CD4-positive, CD25-positive, alpha-beta regulatory T cell (primary cell): ENCODE measurements around the gene FOXN3. TPM values are rescaled to one million over a fixed set of nuclear protein-coding genes. Genes with fewer than 3 reads are reported as not detected.
"Not testable (repeated sequence)": the region's sequence is repeated elsewhere in the genome, so short reads cannot be mapped to it uniquely, and the experiment has no call there.

Experiments
- ATAC-seq, 2 donors: fragments of 150-1000 bp; cut with Tn5 transposase; one replicate each; pipeline ENCODE4 v1.10.0; 2021; ENCODE audit warnings: low read depth in 2 of 2, moderate number of reproducible peaks in 2 of 2, moderate library complexity in 1 of 2
- DNase-seq, 3 donors: peaks; one replicate each; pipeline versions ENCODE4 v3.0.0 to v3.0.0-alpha.2; 2012 to 2022; ENCODE audit warnings: mixed read lengths in 1 of 3
- H3K27ac ChIP-seq: one replicate; pipeline ENCODE4 v1.7.0; 2013; ENCODE audit warnings: mild to moderate bottlenecking, low read length; ENCODE audit not compliant: insufficient read depth, poor library complexity, severe bottlenecking
- H3K27me3 ChIP-seq: one replicate; pipeline ENCODE4 v1.7.0; 2013; ENCODE audit warnings: low read length; ENCODE audit not compliant: control insufficient read depth, insufficient read depth
- H3K36me3 ChIP-seq: one replicate; pipeline ENCODE4 v1.7.0; 2013; ENCODE audit warnings: mild to moderate bottlenecking, low read length, moderate library complexity; ENCODE audit not compliant: control insufficient read depth, insufficient read depth
- H3K4me1 ChIP-seq: 2 replicates; pipeline ENCODE4 v1.7.0; 2013; ENCODE audit warnings: mild to moderate bottlenecking, low read length; ENCODE audit not compliant: insufficient read depth, control insufficient read depth, poor library complexity, severe bottlenecking
- H3K4me3 ChIP-seq: one replicate; pipeline ENCODE4 v1.7.0; 2013; ENCODE audit warnings: low read depth, mild to moderate bottlenecking, low read length, moderate library complexity
- H3K9me3 ChIP-seq, 2 experiments: 1 replicate in 1 of 2; 2 replicates in 1 of 2; pipeline ENCODE4 v1.7.0; 2013; ENCODE audit warnings: low read length in 2 of 2, mild to moderate bottlenecking in 1 of 2, moderate library complexity in 1 of 2; ENCODE audit not compliant: control insufficient read depth in 2 of 2
- H3K27ac Mint-ChIP-seq, 3 donors: one replicate each; pipeline ENCODE4 v1.8.0; 2020 to 2022; ENCODE audit warnings: mild to moderate bottlenecking in 3 of 3, mixed read lengths in 3 of 3, moderate library complexity in 2 of 3
- H3K27me3 Mint-ChIP-seq: one replicate; pipeline ENCODE4 v1.8.0; 2022; ENCODE audit warnings: mild to moderate bottlenecking, mixed read lengths
- H3K36me3 Mint-ChIP-seq: one replicate; pipeline ENCODE4 v1.8.0; 2020; ENCODE audit warnings: mixed read lengths
- H3K4me1 Mint-ChIP-seq, 4 donors: one replicate each; pipeline ENCODE4 v1.8.0; 2020 to 2022; ENCODE audit warnings: mixed read lengths in 4 of 4, mild to moderate bottlenecking in 1 of 4
- H3K4me3 Mint-ChIP-seq, 4 donors: one replicate each; pipeline ENCODE4 v1.8.0; 2020 to 2022; ENCODE audit warnings: mild to moderate bottlenecking in 4 of 4, mixed read lengths in 4 of 4, moderate library complexity in 3 of 4
- H3K9me3 Mint-ChIP-seq, 7 donors: one replicate each; pipeline ENCODE4 v1.8.0; 2020 to 2022; ENCODE audit warnings: mixed read lengths in 7 of 7, mild to moderate bottlenecking in 3 of 7, moderate library complexity in 2 of 7
- polyA plus RNA-seq, 4 donors: library from polyadenylated mRNA; unstranded; fragments of 300-500 nt; fragmentation: Illumina TruSeq; gene quantifications; one replicate each; pipeline ENCODE4 v1.2.3, GENCODE V29; 2021
- total RNA-seq: library from RNA; stranded (reverse); gene quantifications from one replicate; pipeline ENCODE4 v1.2.3, GENCODE V29; 2022

Gene FOXN3
- total and polyA plus RNA-seq, 5 donors from 2014 or later: 108 to 203 (median 111) TPM

- peak overlapping the region in 2 of 3 donors; percentile 74 to 82 for H3K27ac Mint-ChIP-seq
- H3K36me3 ChIP-seq: peaks cover 8% of the 10 kb centered on the region
- H3K4me3 ChIP-seq: no peak overlapping the region
- H3K4me3 Mint-ChIP-seq: no peak overlapping the region
- no peaks in the 10 kb centered on the region for H3K4me1 ChIP-seq
- no peaks in the 10 kb centered on the region for H3K27me3 ChIP-seq
- peaks cover 41% of the 10 kb centered on the region for H3K36me3 Mint-ChIP-seq
- DNase-seq (no peak), ATAC-seq (no peak)
- H3K9me3 Mint-ChIP-seq: peaks cover 0 to 6% (median 0%) of the 10 kb centered on the region in 7 donors
- H3K9me3 ChIP-seq: no peaks in the 10 kb centered on the region
- H3K27ac ChIP-seq: no peak overlapping the region
- peaks cover 9 to 73% (median 37%) of the 10 kb centered on the region in 4 donors for H3K4me1 Mint-ChIP-seq
- H3K27me3 Mint-ChIP-seq: no peaks in the 10 kb centered on the region
These were observed 214.4 kb downstream of the FOXN3 start for GRCh38 chr14:89202413-89203190.

GRCh38 chr14:89201645-89202044, 215.4 kb downstream of the FOXN3 start:
- H3K4me1 Mint-ChIP-seq: peaks cover 13 to 73% (median 44%) of the 10 kb centered on the region in 4 donors
- no peaks in the 10 kb centered on the region for H3K27me3 Mint-ChIP-seq
- peaks cover 10% of the 10 kb centered on the region for H3K36me3 ChIP-seq
- peak overlapping the region; percentile 62 to 81 (median 64) for H3K27ac Mint-ChIP-seq
- H3K27me3 ChIP-seq: no peaks in the 10 kb centered on the region
- H3K9me3 ChIP-seq: no peaks in the 10 kb centered on the region
- DNase-seq (no peak), ATAC-seq (no peak)
- H3K27ac ChIP-seq: no peak overlapping the region
- peaks cover 43% of the 10 kb centered on the region for H3K36me3 Mint-ChIP-seq
- H3K4me3 Mint-ChIP-seq: no peak overlapping the region
- H3K4me3 ChIP-seq: no peak overlapping the region
- H3K4me1 ChIP-seq: no peaks in the 10 kb centered on the region
- H3K9me3 Mint-ChIP-seq: peaks cover 0 to 9% (median 0%) of the 10 kb centered on the region in 7 donors

- H3K27ac ChIP-seq, H3K27me3 Mint-ChIP-seq, H3K9me3 Mint-ChIP-seq, H3K4me3 ChIP-seq, H3K36me3 ChIP-seq, DNase-seq, ATAC-seq, H3K4me1 ChIP-seq, H3K9me3 ChIP-seq, H3K27me3 ChIP-seq, H3K4me3 Mint-ChIP-seq: not testable (repeated sequence)
- H3K36me3 Mint-ChIP-seq: peaks cover 43% of the 10 kb centered on the region
- peaks cover 8 to 71% (median 46%) of the 10 kb centered on the region in 4 donors for H3K4me1 Mint-ChIP-seq
- H3K27ac Mint-ChIP-seq: peak overlapping the region in 1 of 3 donors; percentile 45
These were observed 217.7 kb downstream of the FOXN3 start for GRCh38 chr14:89199357-89199756.

- Mint-ChIP-seq H3K4me1 (peaks cover 8 to 66% (median 45%) of the 10 kb centered on the region in 4 donors), H3K4me3 (no peak overlapping the region), H3K36me3 (peaks cover 49% of the 10 kb centered on the region), H3K27me3 (no peaks in the 10 kb centered on the region), H3K9me3 (peaks cover 0 to 9% (median 2%) of the 10 kb centered on the region in 7 donors), H3K27ac (peak overlapping the region in 1 of 3 donors; percentile 45)
- Histone ChIP-seq H3K27me3 (no peaks in the 10 kb centered on the region), H3K4me1 (peaks cover 3% of the 10 kb centered on the region), H3K9me3 (no peaks in the 10 kb centered on the region), H3K36me3 (peaks cover 5% of the 10 kb centered on the region), H3K27ac (no peak overlapping the region), H3K4me3 (no peak overlapping the region)
- DNase-seq (no peak), ATAC-seq (no peak)
These were observed 218.3 kb downstream of the FOXN3 start for GRCh38 chr14:89198544-89199329.

- no peaks in the 10 kb centered on the region for H3K9me3 ChIP-seq
- Mint-ChIP-seq H3K4me3 (no peak overlapping the region), H3K36me3 (peaks cover 49% of the 10 kb centered on the region), H3K4me1 (peaks cover 6 to 62% (median 42%) of the 10 kb centered on the region in 4 donors), H3K27me3 (no peaks in the 10 kb centered on the region), H3K27ac (no peak overlapping the region), H3K9me3 (peaks cover 0 to 9% (median 2%) of the 10 kb centered on the region in 7 donors)
- peaks cover 5% of the 10 kb centered on the region for H3K36me3 ChIP-seq
- no peak overlapping the region for H3K27ac ChIP-seq
- no peak overlapping the region for H3K4me3 ChIP-seq
- ATAC-seq: no peak
- peaks cover 3% of the 10 kb centered on the region for H3K4me1 ChIP-seq
- no peak for DNase-seq
- no peaks in the 10 kb centered on the region for H3K27me3 ChIP-seq
These were observed 219.4 kb downstream of the FOXN3 start for GRCh38 chr14:89197623-89198022.

- H3K4me1 ChIP-seq: peaks cover 3% of the 10 kb centered on the region
- no peak overlapping the region for H3K27ac ChIP-seq
- H3K27me3 Mint-ChIP-seq: no peaks in the 10 kb centered on the region
- H3K9me3 Mint-ChIP-seq: peaks cover 0 to 9% (median 2%) of the 10 kb centered on the region in 7 donors
- DNase-seq (no peak), ATAC-seq (no peak)
- H3K9me3 ChIP-seq: no peaks in the 10 kb centered on the region
- peaks cover 5% of the 10 kb centered on the region for H3K36me3 ChIP-seq
- peaks cover 4 to 51% (median 36%) of the 10 kb centered on the region in 4 donors for H3K4me1 Mint-ChIP-seq
- H3K4me3 ChIP-seq: no peak overlapping the region
- H3K27ac Mint-ChIP-seq: peak overlapping the region in 1 of 3 donors; percentile 71
- H3K4me3 Mint-ChIP-seq: no peak overlapping the region
- no peaks in the 10 kb centered on the region for H3K27me3 ChIP-seq
- H3K36me3 Mint-ChIP-seq: peaks cover 43% of the 10 kb centered on the region
These were observed 220.5 kb downstream of the FOXN3 start for GRCh38 chr14:89196545-89196944.

- Histone ChIP-seq H3K4me3 (no peak overlapping the region), H3K36me3 (peaks cover 15% of the 10 kb centered on the region), H3K9me3 (no peaks in the 10 kb centered on the region), H3K27me3 (no peaks in the 10 kb centered on the region), H3K27ac (no peak overlapping the region), H3K4me1 (peaks cover 3% of the 10 kb centered on the region)
- ATAC-seq: no peak
- H3K4me1 Mint-ChIP-seq: peaks cover 4 to 39% (median 32%) of the 10 kb centered on the region in 4 donors
- no peak overlapping the region for H3K4me3 Mint-ChIP-seq
- no peak for DNase-seq
- H3K27ac Mint-ChIP-seq: no peak overlapping the region
- H3K27me3 Mint-ChIP-seq: no peaks in the 10 kb centered on the region
- peaks cover 42% of the 10 kb centered on the region for H3K36me3 Mint-ChIP-seq
- H3K9me3 Mint-ChIP-seq: peaks cover 0 to 9% (median 2%) of the 10 kb centered on the region in 7 donors
These were observed 222.7 kb downstream of the FOXN3 start for GRCh38 chr14:89194376-89194775.
